GM12864 (cell line): ENCODE measurements around the gene SYMPK.
A peak's percentile ranks its signal among the peaks of the same experiment; 100 is the strongest.

ENCODE experiments used
- DNase-seq: peaks from one replicate; pipeline ENCODE4 v3.0.0-alpha.2; 2011; ENCODE audit warnings: low read depth
- H3K4me3 ChIP-seq: 2 replicates; pipeline ENCODE4 v1.5.1; 2011; ENCODE audit warnings: mild to moderate bottlenecking, low read depth, low read length, control low read depth
- TF ChIP-seq, protein P1 (sequence below): IDR thresholded peaks from 2 replicates; pipeline ENCODE4 v1.5.1; 2011; ENCODE audit warnings: low read depth, mild to moderate bottlenecking, moderate library complexity, low read length, control low read depth, inconsistent platforms; ENCODE audit errors: missing control alignments

The SYMPK gene

DNA sequence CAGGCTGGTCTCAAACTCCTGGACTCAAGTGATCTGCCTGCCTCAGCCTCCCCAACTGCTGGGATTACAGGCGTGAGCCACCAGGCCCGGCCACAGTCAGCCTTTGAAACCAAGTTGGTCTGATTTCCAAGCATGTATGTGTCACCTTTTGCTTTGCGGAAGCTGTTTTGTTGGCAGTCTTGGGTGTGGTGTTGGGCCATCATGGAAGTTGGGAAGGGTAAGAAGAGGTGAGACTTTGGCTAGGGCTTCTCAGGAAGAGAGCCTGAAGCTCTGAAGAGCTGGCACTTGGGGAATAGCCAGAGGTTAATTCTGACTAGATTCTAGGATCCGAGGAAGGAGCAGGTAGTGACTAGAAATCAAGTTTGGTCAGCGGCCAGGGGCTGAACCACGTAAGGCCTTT is 50.6 kb downstream of the SYMPK start:
- TF ChIP-seq, protein P1, sequence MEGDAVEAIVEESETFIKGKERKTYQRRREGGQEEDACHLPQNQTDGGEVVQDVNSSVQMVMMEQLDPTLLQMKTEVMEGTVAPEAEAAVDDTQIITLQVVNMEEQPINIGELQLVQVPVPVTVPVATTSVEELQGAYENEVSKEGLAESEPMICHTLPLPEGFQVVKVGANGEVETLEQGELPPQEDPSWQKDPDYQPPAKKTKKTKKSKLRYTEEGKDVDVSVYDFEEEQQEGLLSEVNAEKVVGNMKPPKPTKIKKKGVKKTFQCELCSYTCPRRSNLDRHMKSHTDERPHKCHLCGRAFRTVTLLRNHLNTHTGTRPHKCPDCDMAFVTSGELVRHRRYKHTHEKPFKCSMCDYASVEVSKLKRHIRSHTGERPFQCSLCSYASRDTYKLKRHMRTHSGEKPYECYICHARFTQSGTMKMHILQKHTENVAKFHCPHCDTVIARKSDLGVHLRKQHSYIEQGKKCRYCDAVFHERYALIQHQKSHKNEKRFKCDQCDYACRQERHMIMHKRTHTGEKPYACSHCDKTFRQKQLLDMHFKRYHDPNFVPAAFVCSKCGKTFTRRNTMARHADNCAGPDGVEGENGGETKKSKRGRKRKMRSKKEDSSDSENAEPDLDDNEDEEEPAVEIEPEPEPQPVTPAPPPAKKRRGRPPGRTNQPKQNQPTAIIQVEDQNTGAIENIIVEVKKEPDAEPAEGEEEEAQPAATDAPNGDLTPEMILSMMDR: no peak
- no peak for DNase-seq

DNA sequence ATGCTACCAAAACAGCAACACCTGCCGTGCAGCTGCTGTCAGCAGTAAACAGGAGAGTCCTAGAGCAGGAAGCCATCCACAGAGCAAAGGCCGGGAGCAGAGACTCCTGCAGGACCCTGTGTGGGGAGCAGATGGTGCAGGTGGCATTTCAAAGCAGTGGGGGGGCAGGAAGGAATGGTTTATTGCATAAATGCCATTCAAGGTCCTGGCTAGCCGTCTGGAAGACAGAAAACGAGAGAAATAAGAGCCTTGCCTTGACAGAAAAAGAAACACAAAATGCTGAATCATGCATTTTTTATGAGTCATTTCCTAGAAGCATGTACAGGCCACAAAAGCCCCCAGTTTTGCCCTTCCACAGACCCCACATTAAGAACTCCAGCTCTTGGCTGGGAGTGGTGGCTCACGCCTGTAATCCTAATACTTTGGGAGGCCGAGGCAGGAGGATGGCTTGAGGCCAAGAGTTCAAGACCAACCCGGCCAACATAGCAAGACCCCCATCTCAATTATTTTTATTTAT is 53.2 kb downstream of the SYMPK start:
- TF ChIP-seq, protein P1: no peak
- no peak overlapping the region for H3K4me3 ChIP-seq
- peak; percentile 12 for DNase-seq

More for the DNA sequence above, 50.6 kb downstream of the SYMPK start:
- no peak overlapping the region for H3K4me3 ChIP-seq

DNA sequence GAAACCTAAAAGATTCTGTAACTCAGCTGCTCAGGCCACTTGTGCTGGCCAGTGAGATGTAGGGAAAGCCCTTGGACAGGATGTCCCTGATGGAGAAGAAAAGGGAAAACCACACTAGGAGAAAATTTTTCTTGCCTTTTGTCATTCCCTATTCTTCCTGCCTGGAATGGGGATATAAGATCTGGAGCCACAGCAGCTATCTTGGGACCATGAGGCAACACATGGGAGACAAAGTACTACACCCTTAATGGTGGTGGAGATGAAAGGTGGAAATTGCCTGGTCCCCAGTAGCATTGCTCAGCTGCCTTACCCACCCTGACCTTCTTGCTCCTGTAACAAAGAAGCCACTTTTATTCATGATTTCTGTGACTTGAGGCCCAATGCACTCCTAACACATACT is 57.2 kb downstream of the SYMPK start:
- no peak overlapping the region for H3K4me3 ChIP-seq
- DNase-seq: no peak
- TF ChIP-seq, protein P1: no peak

DNA sequence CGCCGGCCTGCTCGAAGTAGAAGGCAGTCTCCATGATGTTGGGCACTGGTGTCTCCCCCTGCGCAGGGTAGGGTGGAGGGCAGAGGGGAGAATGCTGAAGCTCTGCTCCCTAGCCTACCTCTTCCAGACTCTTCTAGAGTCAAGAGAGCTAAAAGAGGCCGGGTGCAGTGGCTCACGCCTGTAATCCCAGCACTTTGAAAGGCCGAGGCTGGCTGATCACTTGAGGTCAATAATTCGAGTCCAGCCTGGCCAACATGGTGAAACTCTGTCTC is 58.1 kb downstream of the SYMPK start:
- DNase-seq: no peak
- H3K4me3 ChIP-seq: no peak overlapping the region
- TF ChIP-seq, protein P1: no peak

DNA sequence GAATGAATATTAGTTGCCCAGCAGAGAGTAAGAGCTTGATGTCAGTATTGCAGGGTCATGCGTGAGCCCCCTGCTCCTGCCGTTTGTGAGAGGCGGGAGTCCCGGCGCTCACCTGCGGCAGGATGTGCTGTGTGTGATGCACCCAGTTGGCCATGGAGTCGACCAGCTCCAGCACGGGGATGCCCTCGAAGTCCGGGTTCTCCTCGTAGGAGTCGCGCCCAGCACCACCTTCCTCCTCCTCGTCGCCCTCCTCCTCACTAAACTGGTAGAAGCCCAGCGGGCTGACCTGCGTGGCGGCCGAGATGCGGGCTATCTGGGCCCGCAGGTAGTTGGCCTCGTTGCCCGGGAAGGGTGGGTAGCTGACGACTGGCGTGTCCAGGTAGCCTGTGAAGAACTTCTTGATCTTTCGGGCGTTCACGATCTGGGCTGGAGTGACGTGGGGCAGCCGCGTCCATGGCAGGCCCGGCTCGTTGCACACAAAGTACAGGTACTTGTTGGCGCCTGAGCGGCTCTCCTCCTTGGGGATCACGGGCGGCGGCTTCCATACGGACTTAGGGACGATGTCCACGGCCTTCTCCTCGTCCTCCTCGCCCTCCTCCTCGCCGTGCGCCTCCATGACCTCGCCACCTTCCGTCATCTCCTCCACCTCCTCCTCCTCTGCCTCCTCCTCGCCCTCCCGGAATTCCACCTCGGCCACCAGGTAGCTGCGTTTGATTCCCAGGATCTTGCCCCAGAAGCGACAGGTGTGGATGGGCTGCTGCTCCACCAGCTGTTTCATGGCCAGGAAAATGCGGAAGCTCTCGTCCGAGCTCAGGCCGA is 58.6 kb downstream of the SYMPK start:
- H3K4me3 ChIP-seq: no peak overlapping the region
- DNase-seq: no peak
- TF ChIP-seq, protein P1: no peak

DNA sequence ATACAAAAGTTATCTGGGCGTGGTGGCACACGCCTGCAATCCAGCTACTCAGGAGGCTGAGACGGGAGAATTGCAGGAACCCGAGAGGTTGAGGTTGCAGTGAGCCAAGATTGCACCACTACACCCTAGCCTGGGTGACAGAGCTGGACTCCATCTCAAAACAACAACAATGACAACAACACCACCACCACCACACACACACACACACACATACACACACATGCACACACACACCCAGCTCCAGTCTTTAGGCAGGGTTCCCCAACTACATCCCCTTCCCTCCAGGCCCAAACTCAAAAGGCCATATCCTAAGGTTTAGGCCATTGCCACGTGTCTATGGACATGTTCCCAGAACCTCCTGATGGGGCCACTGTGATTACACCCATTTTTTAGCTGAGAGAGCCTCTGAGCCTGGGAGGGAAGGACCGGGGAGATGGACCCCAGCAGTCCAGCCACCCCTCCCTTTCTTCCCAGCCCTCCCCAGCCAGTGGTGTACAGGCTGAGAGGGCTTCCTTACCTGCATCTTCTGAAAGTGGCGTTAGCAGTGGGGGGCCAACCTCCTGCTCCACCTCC is 61.3 kb downstream of the SYMPK start:
- no peak for DNase-seq
- no peak overlapping the region for H3K4me3 ChIP-seq
- TF ChIP-seq, protein P1: no peak
